Choroid plexus epithelial cell (primary cell): ENCODE data around the gene CCPG1.

Source experiments
- DNase-seq: peaks from one replicate; pipeline ENCODE4 v3.0.0-alpha.2; 2010; ENCODE audit warnings: low read depth
- H3K4me3 ChIP-seq: 2 replicates; pipeline ENCODE4 v1.5.1; 2011; ENCODE audit warnings: low read depth, mild to moderate bottlenecking, control low read depth, low read length, moderate library complexity
- TF ChIP-seq, protein P1 (sequence below): conservative IDR thresholded peaks from 2 replicates; pipeline ENCODE4 v1.5.1; 2011; ENCODE audit warnings: low read depth, mild to moderate bottlenecking, control low read depth, inconsistent platforms, low read length, moderate library complexity

Gene CCPG1

DNA sequence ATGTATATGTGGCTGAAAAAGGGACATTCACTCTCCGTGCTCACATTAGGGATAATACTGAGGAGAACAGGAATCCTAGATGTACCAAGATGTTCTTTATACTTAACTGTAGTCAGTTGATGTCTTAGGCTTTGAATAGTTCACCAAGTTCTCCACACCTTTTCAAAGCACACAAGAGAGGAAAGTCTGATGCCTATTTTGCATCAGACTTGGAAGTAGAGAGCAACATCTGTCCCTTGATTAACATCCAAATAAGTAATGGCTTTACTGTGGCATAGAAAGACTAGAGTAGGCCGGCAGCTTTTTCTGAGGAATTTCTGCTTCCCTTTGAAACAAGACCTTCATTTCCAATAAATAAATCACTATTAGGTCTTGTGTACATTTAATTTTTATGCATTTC, 55.1 kb downstream of the CCPG1 start:
- TF ChIP-seq, protein P1, sequence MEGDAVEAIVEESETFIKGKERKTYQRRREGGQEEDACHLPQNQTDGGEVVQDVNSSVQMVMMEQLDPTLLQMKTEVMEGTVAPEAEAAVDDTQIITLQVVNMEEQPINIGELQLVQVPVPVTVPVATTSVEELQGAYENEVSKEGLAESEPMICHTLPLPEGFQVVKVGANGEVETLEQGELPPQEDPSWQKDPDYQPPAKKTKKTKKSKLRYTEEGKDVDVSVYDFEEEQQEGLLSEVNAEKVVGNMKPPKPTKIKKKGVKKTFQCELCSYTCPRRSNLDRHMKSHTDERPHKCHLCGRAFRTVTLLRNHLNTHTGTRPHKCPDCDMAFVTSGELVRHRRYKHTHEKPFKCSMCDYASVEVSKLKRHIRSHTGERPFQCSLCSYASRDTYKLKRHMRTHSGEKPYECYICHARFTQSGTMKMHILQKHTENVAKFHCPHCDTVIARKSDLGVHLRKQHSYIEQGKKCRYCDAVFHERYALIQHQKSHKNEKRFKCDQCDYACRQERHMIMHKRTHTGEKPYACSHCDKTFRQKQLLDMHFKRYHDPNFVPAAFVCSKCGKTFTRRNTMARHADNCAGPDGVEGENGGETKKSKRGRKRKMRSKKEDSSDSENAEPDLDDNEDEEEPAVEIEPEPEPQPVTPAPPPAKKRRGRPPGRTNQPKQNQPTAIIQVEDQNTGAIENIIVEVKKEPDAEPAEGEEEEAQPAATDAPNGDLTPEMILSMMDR: no peak
- H3K4me3 ChIP-seq: no peak overlapping the region
- no peak for DNase-seq

DNA sequence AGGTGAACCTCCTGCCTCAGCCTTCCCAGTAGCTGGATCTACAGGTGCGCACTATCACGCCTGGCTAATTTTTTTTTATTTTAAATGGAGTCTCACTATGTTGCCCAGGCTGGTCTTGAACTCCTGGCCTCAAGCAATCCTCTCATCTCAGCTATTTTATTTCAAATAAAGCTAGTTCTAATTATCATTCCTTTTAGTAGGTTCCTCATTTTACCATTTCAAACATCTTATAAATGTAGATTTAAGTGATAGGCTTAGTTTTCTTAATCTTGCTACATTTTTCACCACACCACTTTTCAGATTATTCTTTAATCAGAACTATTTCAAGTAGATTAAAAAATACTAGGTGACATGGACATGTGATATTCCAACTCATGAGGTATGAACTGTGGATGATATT, 58.9 kb downstream of the CCPG1 start:
- TF ChIP-seq, protein P1: no peak
- no peak overlapping the region for H3K4me3 ChIP-seq

DNA sequence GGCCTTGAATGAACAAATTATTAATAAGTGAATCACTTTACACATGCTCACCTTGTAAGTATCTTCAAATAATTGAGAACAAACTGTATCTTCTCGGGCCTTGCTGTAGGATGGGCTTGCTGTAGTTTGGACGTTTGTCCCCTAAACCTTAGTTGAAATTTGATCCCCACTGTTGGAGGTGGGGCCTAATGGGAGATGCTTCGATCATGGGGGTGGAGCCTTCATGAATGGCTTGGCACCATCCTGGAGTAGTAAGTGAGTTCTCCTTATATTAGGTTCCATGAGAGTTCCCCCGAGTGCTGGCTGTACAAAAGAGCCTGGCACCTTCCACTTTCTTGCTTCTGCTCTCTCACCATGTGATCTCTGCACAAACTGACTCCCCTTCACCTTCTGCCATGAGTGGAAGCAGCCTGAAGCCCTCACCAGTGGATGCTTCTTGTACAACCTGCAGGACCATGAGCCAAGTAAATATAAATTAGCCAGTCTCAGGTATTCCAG, 59.8 kb downstream of the CCPG1 start:
- H3K4me3 ChIP-seq: no peak overlapping the region
- no peak for DNase-seq
- TF ChIP-seq, protein P1: no peak

More for the DNA sequence above, 58.9 kb downstream of the CCPG1 start:
- DNase-seq: no peak

DNA sequence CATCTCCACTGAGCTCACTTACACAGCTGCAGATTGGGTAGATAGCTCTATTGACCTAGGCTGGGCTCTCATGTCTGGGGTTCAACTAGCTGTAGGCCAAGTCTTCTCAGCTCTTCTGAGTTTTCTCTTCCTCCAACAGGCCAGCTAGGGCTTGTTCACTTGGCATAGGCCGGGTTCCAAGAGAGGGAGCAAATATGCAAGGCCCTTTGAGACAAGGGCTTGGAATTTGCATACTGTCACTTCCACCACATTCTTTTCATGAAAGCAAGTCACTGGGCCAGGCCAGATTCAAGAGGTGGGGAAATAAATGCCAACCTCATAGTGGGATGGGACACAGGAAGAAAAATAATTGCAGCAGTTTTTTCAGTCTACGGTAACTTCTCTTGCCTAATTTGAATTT, 64.0 kb downstream of the CCPG1 start:
- DNase-seq: no peak
- TF ChIP-seq, protein P1: no peak
- H3K4me3 ChIP-seq: no peak overlapping the region

DNA sequence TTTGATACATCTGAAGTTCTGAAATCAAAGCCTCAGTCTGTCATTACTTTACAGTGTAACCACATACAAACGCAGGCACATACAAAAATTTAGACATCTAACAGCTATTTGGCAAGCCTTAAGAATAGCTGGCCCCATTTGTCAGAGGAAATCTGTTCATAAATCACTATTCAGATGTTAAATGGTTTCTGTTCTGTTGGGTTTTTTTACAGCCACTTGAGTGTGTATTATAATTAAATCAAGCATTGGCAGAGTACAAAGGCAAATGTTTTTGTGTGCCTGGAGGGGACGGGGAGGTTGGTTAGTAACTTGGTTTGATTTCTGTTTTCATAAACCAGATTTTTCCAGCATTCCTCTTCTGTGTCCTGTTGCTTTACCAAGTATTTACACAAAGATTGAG, 65.0 kb downstream of the CCPG1 start:
- H3K4me3 ChIP-seq: no peak overlapping the region
- TF ChIP-seq, protein P1: no peak
- DNase-seq: no peak

DNA sequence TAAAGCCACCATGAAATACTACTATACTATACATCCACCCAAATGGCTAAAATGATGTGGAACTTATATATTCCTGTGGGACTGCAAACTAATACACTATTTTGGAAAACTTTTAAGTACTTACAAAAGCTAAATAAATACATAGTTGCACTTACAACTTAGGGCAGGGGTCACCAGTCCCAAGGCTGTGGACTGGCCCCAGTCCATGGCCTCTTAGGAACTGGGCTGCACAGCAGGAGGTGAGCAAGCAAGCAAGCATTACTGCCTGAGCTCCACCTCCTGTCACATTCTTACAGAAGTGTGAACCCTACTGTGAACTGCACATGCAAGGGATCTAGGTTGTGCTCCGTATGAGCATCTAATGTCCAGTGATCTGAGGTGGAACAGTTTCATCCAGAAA, 71.0 kb downstream of the CCPG1 start:
- no peak overlapping the region for H3K4me3 ChIP-seq
- DNase-seq: peak; percentile 51
- TF ChIP-seq, protein P1: no peak

DNA sequence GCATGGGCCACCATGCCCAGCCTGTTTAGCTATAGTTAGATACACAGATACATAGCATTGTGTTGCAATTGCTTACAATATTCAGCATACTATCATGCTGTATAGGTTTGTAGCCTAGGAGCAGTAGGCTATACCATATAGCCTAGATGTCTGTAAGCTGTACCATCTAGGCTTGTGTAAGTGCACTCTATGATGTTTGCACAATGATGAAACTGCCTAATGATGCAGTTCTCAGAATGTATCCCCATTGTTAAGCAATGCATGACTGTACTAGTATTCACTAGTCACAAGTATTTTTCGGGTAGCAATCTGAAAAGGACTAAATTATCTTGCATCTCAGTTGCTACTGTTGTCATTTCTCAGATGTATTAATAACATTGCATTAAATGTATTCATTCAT, 73.2 kb downstream of the CCPG1 start:
- TF ChIP-seq, protein P1: no peak
- DNase-seq: peak; percentile 23
- H3K4me3 ChIP-seq: no peak overlapping the region
